OCI-LY7 (cell line): ENCODE measurements around the gene UBE2G1. TPM values are rescaled to one million over a fixed set of nuclear protein-coding genes. Genes with fewer than 3 reads are reported as not detected.
A peak's percentile ranks its signal among the peaks of the same experiment; 100 is the strongest.

Source experiments
- BruUV-seq: library from RNA; stranded (reverse); fragments of 400-500 nt; replicated peaks from 2 replicates; lab custom pipeline; 2021; lab: Mats Ljungman, UMichigan
- CTCF ChIA-PET: fragments of 300-600 bp; sonication (Branson Sonifier 250); formaldehyde crosslinking; loops from one replicate; lab custom pipeline; 2022; ENCODE audit warnings: antibody characterized with exemption; ENCODE audit not compliant: unreplicated experiment; lab: Charles Lee
- POLR2A ChIA-PET: fragments of 300-600 bp; sonication (Branson Sonifier 250); formaldehyde crosslinking; loops from one replicate; lab custom pipeline; 2022; ENCODE audit warnings: antibody characterized with exemption; lab: Charles Lee
- DNase-seq: peaks from one replicate; pipeline ENCODE4 v3.0.0-alpha.2; 2015; ENCODE audit warnings: low spot score
- H2AFZ ChIP-seq: fragments of 200-600 bp; sonication (generic), shearing (Covaris generic); 2 replicates; pipeline ENCODE4 v1.6.1; 2014; ENCODE audit warnings: mild to moderate bottlenecking, antibody characterized with exemption, low read length, moderate library complexity
- H3K27ac ChIP-seq: fragments of 200-600 bp; sonication (generic); 2 replicates; pipeline ENCODE4 v1.5.1; 2014; ENCODE audit warnings: mixed run types, low read depth, mild to moderate bottlenecking, moderate library complexity, low read length, inconsistent platforms; ENCODE audit not compliant: poor library complexity, severe bottlenecking
- H3K36me3 ChIP-seq: fragments of 200-600 bp; sonication (generic); 2 replicates; pipeline ENCODE4 v1.6.1; 2014; ENCODE audit warnings: mild to moderate bottlenecking, antibody characterized with exemption, low read length, moderate library complexity, mixed read lengths; ENCODE audit not compliant: insufficient read depth
- H3K4me1 ChIP-seq: fragments of 200-600 bp; sonication (generic); 2 replicates; pipeline ENCODE4 v1.5.1; 2014; ENCODE audit warnings: mild to moderate bottlenecking, low read length; ENCODE audit not compliant: insufficient read depth, poor library complexity, severe bottlenecking
- H3K4me2 ChIP-seq: fragments of 200-600 bp; sonication (generic); 2 replicates; pipeline ENCODE4 v1.6.1; 2014; ENCODE audit warnings: mild to moderate bottlenecking, low read length
- H3K4me3 ChIP-seq: fragments of 200-600 bp; sonication (generic); 2 replicates; pipeline ENCODE4 v1.5.1; 2014; ENCODE audit warnings: mild to moderate bottlenecking, low read depth, low read length; ENCODE audit not compliant: poor library complexity, severe bottlenecking
- H3K79me2 ChIP-seq: fragments of 200-600 bp; sonication (generic); 2 replicates; pipeline ENCODE4 v1.6.1; 2016; ENCODE audit warnings: low read depth, mild to moderate bottlenecking, low read length, moderate library complexity, mixed read lengths; ENCODE audit not compliant: insufficient read depth
- H3K9me2 ChIP-seq: fragments of 200-600 bp; sonication (generic); 2 replicates; pipeline ENCODE4 v1.6.1; 2016; ENCODE audit warnings: mild to moderate bottlenecking, low read length, mixed read lengths; ENCODE audit not compliant: insufficient read depth
- H3K9me3 ChIP-seq: fragments of 200-600 bp; sonication (generic); 2 replicates; pipeline ENCODE4 v1.6.1; 2014; ENCODE audit warnings: mild to moderate bottlenecking, mixed run types, low read length, mixed read lengths
- H4K20me1 ChIP-seq: fragments of 200-600 bp; sonication (generic); 2 replicates; pipeline ENCODE4 v1.6.1; 2014; ENCODE audit warnings: mild to moderate bottlenecking, antibody characterized with exemption, low read length, moderate library complexity, mixed read lengths; ENCODE audit not compliant: insufficient read depth
- CTCF ChIP-seq: fragments of 200-600 bp; sonication (generic); conservative IDR thresholded peaks from 2 replicates; pipeline ENCODE4 v1.5.1; 2014; ENCODE audit warnings: mild to moderate bottlenecking, antibody characterized with exemption, low read length, moderate library complexity, mixed read lengths
- EZH2phosphoT487 ChIP-seq: fragments of 200-600 bp; sonication (generic); IDR thresholded peaks from 2 replicates; pipeline ENCODE4 v1.6.1; 2018; ENCODE audit warnings: low read depth, borderline replicate concordance, mild to moderate bottlenecking, mixed run types, antibody characterized with exemption, low read length, moderate library complexity, mixed read lengths
- intact Hi-C: fragments of 100-400 bp; cut with micrococcal nuclease; formaldehyde crosslinking; loops from one replicate; pipeline ENCODE4 v1.10.0; 2022; ENCODE audit not compliant: unreplicated experiment
- total RNA-seq, 2 experiments: library from RNA; depleted of rRNA in 1 of 2; stranded (reverse); fragments of >200 nt in 1 of 2; shearing (Covaris generic) in 1 of 2; gene quantifications; 2 replicates each; pipeline ENCODE4 v1.2.3, GENCODE V29; 2014 to 2022

UBE2G1 gene
- total RNA-seq, 2 experiments from 2014 or later: 115 to 216 TPM

- intact Hi-C loops: no loop called here
- Histone ChIP-seq H3K27ac (peak overlapping the region; percentile 97), H3K36me3 (no peaks in the 10 kb centered on the region), H3K4me2 (peak overlapping the region; percentile 74), H3K9me3 (no peaks in the 10 kb centered on the region), H3K4me3 (peak overlapping the region; percentile 51), H3K79me2 (peaks cover 5% of the 10 kb centered on the region; the same call in 1 of the 2 replicates), H3K9me2 (no peaks in the 10 kb centered on the region), H3K4me1 (peaks cover 86% of the 10 kb centered on the region), H4K20me1 (no peaks in the 10 kb centered on the region), H2AFZ (peak overlapping the region; percentile 4; the same call in 1 of the 2 replicates)
- TF ChIP-seq CTCF (no peak), EZH2phosphoT487 (no peak)
- ChIA-PET CTCF (no interaction called here), POLR2A (interaction anchor here (1.0 to 4.2 kb wide), 8 partner anchors 8 to 40 kb away, joined by 3 to 29 read pairs (median 5); no protein-coding TSS in a partner anchor)
- DNase-seq: peak; percentile 37
- TSS peak; percentile 60 for BruUV-seq
Measured at GRCh38 chr17:4393806-4394205, 27.3 kb upstream of the UBE2G1 start.

GRCh38 chr17:4389079-4389478, 22.6 kb upstream of the UBE2G1 start:
- BruUV-seq: no TSS peak
- ChIA-PET POLR2A (interaction anchor here (0.5 to 2.4 kb wide), 8 partner anchors 8 to 824 kb away, joined by 3 to 12 read pairs (median 4); no protein-coding TSS in a partner anchor), CTCF (interaction anchor here (1.0 kb wide), 1 partner anchor 13 kb away, joined by 3 read pairs; no protein-coding TSS in a partner anchor)
- intact Hi-C loops: no loop called here
- Histone ChIP-seq H3K4me1 (peaks cover 62% of the 10 kb centered on the region), H3K36me3 (no peaks in the 10 kb centered on the region), H3K4me2 (peak overlapping the region; percentile 47), H2AFZ (peak overlapping the region; percentile 64), H4K20me1 (no peaks in the 10 kb centered on the region), H3K9me2 (no peaks in the 10 kb centered on the region), H3K4me3 (no peak overlapping the region), H3K79me2 (no peaks in the 10 kb centered on the region), H3K9me3 (no peaks in the 10 kb centered on the region), H3K27ac (peak overlapping the region; percentile 46)
- DNase-seq: no peak
- TF ChIP-seq CTCF: no peak
- no peak for TF ChIP-seq EZH2phosphoT487

- Histone ChIP-seq H3K9me3 (no peaks in the 10 kb centered on the region), H3K9me2 (no peaks in the 10 kb centered on the region), H3K27ac (no peak overlapping the region), H4K20me1 (no peaks in the 10 kb centered on the region), H2AFZ (peak overlapping the region; percentile 20; the same call in 1 of the 2 replicates), H3K4me2 (no peak overlapping the region), H3K4me3 (no peak overlapping the region), H3K4me1 (peaks cover 46% of the 10 kb centered on the region), H3K79me2 (no peaks in the 10 kb centered on the region), H3K36me3 (no peaks in the 10 kb centered on the region)
- no peak for TF ChIP-seq EZH2phosphoT487
- no peak for TF ChIP-seq CTCF
- ChIA-PET POLR2A (interaction anchor here (0.7 to 1.9 kb wide), 2 partner anchors 8 to 344 kb away, joined by 5 to 10 read pairs; no protein-coding TSS in a partner anchor), CTCF (no interaction called here)
- intact Hi-C loops: no loop called here
- BruUV-seq: no TSS peak
- DNase-seq: no peak
Measured at GRCh38 chr17:4387137-4387536, 20.7 kb upstream of the UBE2G1 start.
